HEK293T (cell line): ENCODE measurements around the gene TGFBR3L.

Experiments used
- CTBP1 ChIP-seq: fragments of 450-650 bp; IDR thresholded peaks from 2 replicates; pipeline ENCODE4 v1.6.1; 2016; ENCODE audit warnings: borderline replicate concordance
- ELF4 ChIP-seq: fragments of 450-650 bp; IDR thresholded peaks from 2 replicates; pipeline ENCODE4 v1.6.1; 2017; ENCODE audit warnings: antibody characterized with exemption
- FOXA1 ChIP-seq: fragments of 450-650 bp; IDR thresholded peaks from 2 replicates; pipeline ENCODE4 v1.6.1; 2016; ENCODE audit warnings: mild to moderate bottlenecking
- FOXK2 ChIP-seq: fragments of 450-650 bp; IDR thresholded peaks from 2 replicates; pipeline ENCODE4 v1.6.1; 2016; ENCODE audit warnings: mild to moderate bottlenecking
- FOXM1 ChIP-seq: fragments of 450-650 bp; IDR thresholded peaks from 2 replicates; pipeline ENCODE4 v1.6.1; 2017; ENCODE audit warnings: mild to moderate bottlenecking, borderline replicate concordance
- HDGF ChIP-seq: fragments of 450-650 bp; IDR thresholded peaks from 2 replicates; pipeline ENCODE4 v1.6.1; 2017; ENCODE audit warnings: antibody characterized with exemption, borderline replicate concordance
- L3MBTL2 ChIP-seq: fragments of 450-650 bp; conservative IDR thresholded peaks from 2 replicates; pipeline ENCODE4 v1.6.1; 2016; ENCODE audit warnings: mild to moderate bottlenecking
- LEF1 ChIP-seq: fragments of 450-650 bp; IDR thresholded peaks from 2 replicates; pipeline ENCODE4 v1.6.1; 2017; ENCODE audit warnings: mild to moderate bottlenecking, borderline replicate concordance
- NFRKB ChIP-seq: fragments of 450-650 bp; IDR thresholded peaks from 2 replicates; pipeline ENCODE4 v1.6.1; 2016; ENCODE audit warnings: mild to moderate bottlenecking, moderate library complexity
- SP1 ChIP-seq: fragments of 450-650 bp; IDR thresholded peaks from 2 replicates; pipeline ENCODE4 v1.6.1; 2017
- SUZ12 ChIP-seq: fragments of 450-650 bp; IDR thresholded peaks from 2 replicates; pipeline ENCODE4 v1.6.1; 2016; ENCODE audit warnings: mild to moderate bottlenecking
- TARDBP ChIP-seq: fragments of 450-650 bp; IDR thresholded peaks from 2 replicates; pipeline ENCODE4 v1.6.1; 2016
- ZNF384 ChIP-seq: fragments of 450-650 bp; IDR thresholded peaks from 2 replicates; pipeline ENCODE4 v1.6.1; 2016

DNA sequence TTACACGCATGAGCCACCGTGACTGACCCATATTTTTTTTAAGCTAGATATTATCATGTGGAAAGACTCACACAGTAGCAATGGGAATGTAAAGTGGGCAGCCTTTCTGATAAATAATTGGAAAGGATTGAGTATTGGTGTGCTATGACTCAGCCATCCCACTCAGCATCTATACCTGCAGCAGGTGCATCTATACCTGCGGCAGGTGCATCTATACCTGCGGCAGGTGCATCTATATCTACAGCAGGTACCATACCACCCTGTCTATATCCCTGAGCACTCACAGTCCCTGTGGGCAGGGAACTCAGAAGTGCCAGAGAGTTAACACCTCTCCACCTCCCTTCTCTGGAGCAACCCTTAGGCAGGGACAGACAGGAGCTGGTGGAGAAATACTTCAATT is 31.5 kb upstream of the TGFBR3L start:
- no peak for TF ChIP-seq LEF1
- no peak for TF ChIP-seq ELF4
- no peak for TF ChIP-seq SUZ12
- TF ChIP-seq SP1, result no peak
- TF ChIP-seq FOXK2, result no peak
- TF ChIP-seq NFRKB, result no peak
- TF ChIP-seq TARDBP, result no peak
- TF ChIP-seq CTBP1, result peak; percentile 13; the same call in 1 of the 2 replicates
- TF ChIP-seq FOXM1, result no peak
- no peak for TF ChIP-seq ZNF384
- no peak for TF ChIP-seq L3MBTL2
- no peak for TF ChIP-seq HDGF
- no peak for TF ChIP-seq FOXA1
